ENCODE results near the gene NPC1L1. TPM values are rescaled to one million over a fixed set of nuclear protein-coding genes. Genes with fewer than 3 reads are reported as not detected.

NPC1L1 gene
- total and polyA plus RNA-seq, 2 of the 4 experiments (the other 2 are of a cell fraction) = 0.07 TPM; not detected in 1

DNA sequence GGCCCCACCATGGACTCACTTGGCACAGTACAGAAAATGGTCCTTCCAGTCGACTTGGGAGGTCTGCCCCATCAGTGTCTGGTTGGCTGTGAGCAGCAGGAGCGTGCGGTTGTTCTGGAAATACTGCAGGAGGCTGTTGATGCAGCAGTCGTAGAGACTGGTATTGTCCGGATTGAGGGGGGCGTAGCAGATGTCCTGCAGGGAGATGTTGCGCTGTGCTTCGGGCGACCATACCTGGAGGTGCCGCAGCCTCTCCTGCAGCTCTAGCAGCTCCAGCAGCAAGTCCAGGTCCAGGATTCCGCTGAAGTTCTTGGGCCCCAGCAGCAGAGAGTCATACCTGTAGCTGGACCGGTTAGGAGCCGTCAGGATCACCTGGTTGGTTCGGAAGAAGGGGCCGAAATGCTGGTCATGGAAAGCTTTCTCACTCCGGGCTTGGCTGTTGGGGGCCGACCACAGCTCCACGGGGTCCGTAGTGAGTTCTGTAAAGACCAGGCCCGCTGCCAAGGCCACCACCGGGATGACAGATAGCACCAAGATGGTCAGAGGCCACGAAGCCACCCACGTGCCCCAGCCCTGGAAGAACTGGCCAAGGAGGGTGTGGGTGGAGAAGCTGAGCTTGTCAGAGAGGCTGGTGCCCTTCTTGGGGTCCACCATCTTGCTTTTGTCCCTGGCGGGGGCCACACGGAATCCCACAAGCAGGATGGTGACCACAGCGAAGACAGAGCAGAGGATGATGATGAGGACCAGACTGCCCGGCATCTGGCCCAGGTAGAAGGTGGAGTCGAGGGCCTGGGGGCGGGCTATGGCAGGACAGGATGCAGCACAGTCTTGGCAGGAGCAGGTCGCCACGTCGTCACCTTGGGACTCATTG lies 2.1 kb downstream of the NPC1L1 start:
- no peak overlapping the region for H3K56ac ChIP-seq (ENCODE audit: extremely low read depth, insufficient read depth, low read length)
- H3K18ac ChIP-seq (ENCODE audit: low read depth, low read length) = no peak overlapping the region
- no peak overlapping the region for H3K4me3 ChIP-seq (ENCODE audit: insufficient read depth, low read depth, low read length)
- no peak overlapping the region for H2AK5ac ChIP-seq (ENCODE audit: low read depth, low read length)
- no peak overlapping the region for H3K27ac ChIP-seq (ENCODE audit: insufficient read depth, low read length)
- no peaks in the 10 kb centered on the region for H3K36me3 ChIP-seq (ENCODE audit: control insufficient read depth, insufficient read depth, low read length)
- dilution Hi-C loops (cut with HindIII; ENCODE audit: low sequenced_read_pairs, unreplicated experiment) (no loop called here), in situ Hi-C loops (cut with MboI; ENCODE audit: low sequenced_read_pairs) (no loop called here), intact Hi-C loops (cut with micrococcal nuclease) (no loop called here)
- no peak overlapping the region for H3K4me2 ChIP-seq (ENCODE audit: low read depth, low read length)
- no TSS peak for BruUV-seq (replicated peaks)
- no peak for TF ChIP-seq RAD21 (IDR thresholded peaks at IDR 0.05; ENCODE audit: low read length)
- TF ChIP-seq SMC3 (IDR thresholded peaks at IDR 0.05; ENCODE audit: low read depth, low read length) = no peak
- TF ChIP-seq MXI1 (IDR thresholded peaks at IDR 0.05; ENCODE audit: borderline replicate concordance, low read depth, low read length) = no peak
- no peak for TF ChIP-seq MAFK (IDR thresholded peaks at IDR 0.05; ENCODE audit: low read depth, low read length)
- TF ChIP-seq MAZ (IDR thresholded peaks at IDR 0.05; ENCODE audit: borderline replicate concordance, low read depth, low read length) = no peak
- no peak for TF ChIP-seq RCOR1 (IDR thresholded peaks at IDR 0.05; ENCODE audit: insufficient replicate concordance, low read length)
- TF ChIP-seq, protein P1, sequence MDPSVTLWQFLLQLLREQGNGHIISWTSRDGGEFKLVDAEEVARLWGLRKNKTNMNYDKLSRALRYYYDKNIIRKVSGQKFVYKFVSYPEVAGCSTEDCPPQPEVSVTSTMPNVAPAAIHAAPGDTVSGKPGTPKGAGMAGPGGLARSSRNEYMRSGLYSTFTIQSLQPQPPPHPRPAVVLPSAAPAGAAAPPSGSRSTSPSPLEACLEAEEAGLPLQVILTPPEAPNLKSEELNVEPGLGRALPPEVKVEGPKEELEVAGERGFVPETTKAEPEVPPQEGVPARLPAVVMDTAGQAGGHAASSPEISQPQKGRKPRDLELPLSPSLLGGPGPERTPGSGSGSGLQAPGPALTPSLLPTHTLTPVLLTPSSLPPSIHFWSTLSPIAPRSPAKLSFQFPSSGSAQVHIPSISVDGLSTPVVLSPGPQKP (IDR thresholded peaks at IDR 0.05; ENCODE audit: borderline replicate concordance, low read depth, low read length) = no peak
- TF ChIP-seq FOS (IDR thresholded peaks at IDR 0.05; ENCODE audit: low read depth, low read length) = no peak
- TF ChIP-seq, protein P2, sequence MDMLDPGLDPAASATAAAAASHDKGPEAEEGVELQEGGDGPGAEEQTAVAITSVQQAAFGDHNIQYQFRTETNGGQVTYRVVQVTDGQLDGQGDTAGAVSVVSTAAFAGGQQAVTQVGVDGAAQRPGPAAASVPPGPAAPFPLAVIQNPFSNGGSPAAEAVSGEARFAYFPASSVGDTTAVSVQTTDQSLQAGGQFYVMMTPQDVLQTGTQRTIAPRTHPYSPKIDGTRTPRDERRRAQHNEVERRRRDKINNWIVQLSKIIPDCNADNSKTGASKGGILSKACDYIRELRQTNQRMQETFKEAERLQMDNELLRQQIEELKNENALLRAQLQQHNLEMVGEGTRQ (IDR thresholded peaks at IDR 0.05; ENCODE audit: low read depth, low read length) = no peak
- no peak for TF ChIP-seq POLR2A (IDR thresholded peaks at IDR 0.05; ENCODE audit: low read depth, low read length)
- no peak for TF ChIP-seq CHD1 (IDR thresholded peaks at IDR 0.05; ENCODE audit: low read depth, low read length)
- no peak for TF ChIP-seq NFE2L2 (IDR thresholded peaks at IDR 0.05; ENCODE audit: low read depth, low read length)
- TF ChIP-seq RFX5 (IDR thresholded peaks at IDR 0.05; ENCODE audit: low read depth, low read length) = no peak
- TF ChIP-seq CEBPB (IDR thresholded peaks at IDR 0.05; ENCODE audit: low read depth, low read length) = no peak
- no peak overlapping the region for H3K14ac ChIP-seq (replicated peaks; ENCODE audit: low read depth, low read length)
- H3K23ac ChIP-seq (ENCODE audit: low read depth, low read length) = no peak overlapping the region
- H2BK20ac ChIP-seq (ENCODE audit: low read depth, low read length) = no peak overlapping the region
- CTCF ChIA-PET = interaction anchor here (0.7 kb wide), 1 partner anchor 9 kb away, joined by 3 read pairs; no protein-coding TSS in a partner anchor
- no peak overlapping the region for H2AK9ac ChIP-seq (replicated peaks; ENCODE audit: low read depth, low read length, poor library complexity)
- no peak overlapping the region for H4K91ac ChIP-seq (ENCODE audit: insufficient read depth, low read depth, low read length)
- no peak overlapping the region for H2BK120ac ChIP-seq (ENCODE audit: low read depth, low read length)
- no peaks in the 10 kb centered on the region for H3K27me3 ChIP-seq (ENCODE audit: control insufficient read depth, insufficient read depth, low read length)
- peak overlapping the region; percentile 44 for H2AFZ ChIP-seq (replicated peaks; ENCODE audit: low read length, poor library complexity)
- no peak overlapping the region for H3K9ac ChIP-seq (ENCODE audit: low read depth, low read length)
- DNase-seq (no peak), ATAC-seq (ENCODE audit: low read depth) (no peak)
- H4K20me1 ChIP-seq (ENCODE audit: insufficient read depth, low read length) = no peaks in the 10 kb centered on the region
- H4K5ac ChIP-seq (ENCODE audit: low read depth, low read length) = no peak overlapping the region
- no peak overlapping the region for H3K4ac ChIP-seq (ENCODE audit: low read depth, low read length)
- H2BK15ac ChIP-seq (ENCODE audit: low read depth, low read length) = no peak overlapping the region
- POLR2A ChIA-PET (ENCODE audit: unreplicated experiment) = no interaction called here
- no peaks in the 10 kb centered on the region for H3K79me1 ChIP-seq (ENCODE audit: low read depth in 1 of 2, low read length in 2 of 2)
- peaks cover 15% of the 10 kb centered on the region for H3K4me1 ChIP-seq (ENCODE audit: control insufficient read depth, insufficient read depth, low read length)
- no peak overlapping the region for H4K8ac ChIP-seq (ENCODE audit: low read depth in 2 of 2, low read length in 2 of 2)
- 88% methylated on average over 14 of the region's 32 CpGs; no CpG with 5 or more reads in 1 of the 2 experiments for WGBS, 2 experiments (ENCODE audit: extremely low coverage in 2 of 2, insufficient read length in 1 of 2)
- no peak overlapping the region for H2BK5ac ChIP-seq (ENCODE audit: low read depth, low read length, poor library complexity, severe bottlenecking)
- H3K9me1 ChIP-seq (ENCODE audit: insufficient read depth, low read length) = peaks cover 17% of the 10 kb centered on the region
- H3K9me3 ChIP-seq (ENCODE audit: control insufficient read depth, insufficient read depth, low read length) = no peaks in the 10 kb centered on the region
